WI38 (cell line): ENCODE data around the gene ZFPL1.

Experiments used
- H3K4me3 ChIP-seq: 2 replicates; pipeline ENCODE4 v1.5.1; 2011; ENCODE audit warnings: low read depth, mild to moderate bottlenecking, control low read depth, low read length
- CTCF ChIP-seq: IDR thresholded peaks from 2 replicates; pipeline ENCODE4 v1.5.1; 2012; ENCODE audit warnings: low read depth, mild to moderate bottlenecking, control low read depth, low read length

The ZFPL1 gene

GRCh38 chr11:65090628-65091027 lies 6.6 kb downstream of the ZFPL1 start:
- TF ChIP-seq CTCF: no peak
- no peak overlapping the region for H3K4me3 ChIP-seq

- peak overlapping the region; percentile 78 for H3K4me3 ChIP-seq
- TF ChIP-seq CTCF: no peak
These were observed 11.4 kb downstream of the ZFPL1 start for GRCh38 chr11:65095427-65095826.

GRCh38 chr11:65095974-65096806 lies 12.2 kb downstream of the ZFPL1 start, which contains the start of gene VPS51:
Gene VPS51 (plus strand): TSS chr11:65096214. CDS start chr11:65096251, 37 bp downstream.
- H3K4me3 ChIP-seq: peak within 1 kb of the TSS; percentile 78
- TF ChIP-seq CTCF: no peak

GRCh38 chr11:65096926-65097325 lies 12.9 kb downstream of the ZFPL1 start:
- TF ChIP-seq CTCF: no peak

GRCh38 chr11:65100674-65101350 lies 16.8 kb downstream of the ZFPL1 start:
- H3K4me3 ChIP-seq: no peak overlapping the region
- TF ChIP-seq CTCF: no peak

More at GRCh38 chr11:65096926-65097325, 12.9 kb downstream of the ZFPL1 start:
- peak overlapping the region; percentile 78 for H3K4me3 ChIP-seq

GRCh38 chr11:65102142-65103095 lies 18.4 kb downstream of the ZFPL1 start:
- no peak for TF ChIP-seq CTCF
- no peak overlapping the region for H3K4me3 ChIP-seq
